ENCODE measurements around the gene NGEF. TPM values are rescaled to one million over a fixed set of nuclear protein-coding genes. Genes with fewer than 3 reads are reported as not detected.

NGEF gene
- polyA plus RNA-seq, 3 donors: not detected

GRCh38 chr2:233003658-233004555 lies 9.1 kb downstream of the NGEF start:
- TF ChIP-seq, protein P1, sequence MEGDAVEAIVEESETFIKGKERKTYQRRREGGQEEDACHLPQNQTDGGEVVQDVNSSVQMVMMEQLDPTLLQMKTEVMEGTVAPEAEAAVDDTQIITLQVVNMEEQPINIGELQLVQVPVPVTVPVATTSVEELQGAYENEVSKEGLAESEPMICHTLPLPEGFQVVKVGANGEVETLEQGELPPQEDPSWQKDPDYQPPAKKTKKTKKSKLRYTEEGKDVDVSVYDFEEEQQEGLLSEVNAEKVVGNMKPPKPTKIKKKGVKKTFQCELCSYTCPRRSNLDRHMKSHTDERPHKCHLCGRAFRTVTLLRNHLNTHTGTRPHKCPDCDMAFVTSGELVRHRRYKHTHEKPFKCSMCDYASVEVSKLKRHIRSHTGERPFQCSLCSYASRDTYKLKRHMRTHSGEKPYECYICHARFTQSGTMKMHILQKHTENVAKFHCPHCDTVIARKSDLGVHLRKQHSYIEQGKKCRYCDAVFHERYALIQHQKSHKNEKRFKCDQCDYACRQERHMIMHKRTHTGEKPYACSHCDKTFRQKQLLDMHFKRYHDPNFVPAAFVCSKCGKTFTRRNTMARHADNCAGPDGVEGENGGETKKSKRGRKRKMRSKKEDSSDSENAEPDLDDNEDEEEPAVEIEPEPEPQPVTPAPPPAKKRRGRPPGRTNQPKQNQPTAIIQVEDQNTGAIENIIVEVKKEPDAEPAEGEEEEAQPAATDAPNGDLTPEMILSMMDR (IDR thresholded peaks at IDR 0.05): no peak
- H3K9me3 ChIP-seq (replicated peaks in 1 of 2; ENCODE audit: control insufficient read depth in 1 of 2, insufficient read depth in 1 of 2, low read length in 2 of 2): no peaks in the 10 kb centered on the region
- Mint-ChIP-seq H3K27me3 (ENCODE audit: low read depth in 3 of 3) (peaks cover 0 to 12% (median 2%) of the 10 kb centered on the region in 3 donors), H3K9me3 (peaks cover 0 to 5% (median 0%) of the 10 kb centered on the region in 7 donors), H3K4me1 (no peaks in the 10 kb centered on the region), H3K4me3 (peak overlapping the region in 1 of 2 donors; percentile 0), H3K27ac (no peak overlapping the region), H3K36me3 (no peaks in the 10 kb centered on the region)
- H3K9ac ChIP-seq (ENCODE audit: insufficient read depth, low read length, poor library complexity, severe bottlenecking): no peak overlapping the region
- no peak overlapping the region for H2AFZ ChIP-seq (ENCODE audit: insufficient read depth, low read depth, low read length, poor library complexity, severe bottlenecking)
- H3K4me2 ChIP-seq (replicated peaks; ENCODE audit: extremely low read depth, low read length, poor library complexity, severe bottlenecking): no peak overlapping the region
- H3K27me3 ChIP-seq (ENCODE audit: control insufficient read depth in 2 of 2, insufficient read depth in 2 of 2, low read length in 2 of 2): no peaks in the 10 kb centered on the region
- H3K79me2 ChIP-seq (ENCODE audit: insufficient read depth, low read length): no peaks in the 10 kb centered on the region
- no peak overlapping the region for H3K27ac ChIP-seq (ENCODE audit: low read depth in 1 of 2, low read length in 2 of 2)
- 95% methylated on average over 7 of the region's 9 CpGs for WGBS (ENCODE audit: insufficient coverage)
- H3K36me3 ChIP-seq (replicated peaks in 1 of 2; ENCODE audit: control insufficient read depth in 1 of 2, insufficient read depth in 2 of 2, low read length in 2 of 2): no peaks in the 10 kb centered on the region
- no peak overlapping the region for H3K4me3 ChIP-seq (replicated peaks in 1 of 3; ENCODE audit: low read depth in 2 of 3, low read length in 3 of 3)
- intact Hi-C loops (cut with micrococcal nuclease): no loop called here
- no peaks in the 10 kb centered on the region for H4K20me1 ChIP-seq (ENCODE audit: insufficient read depth, low read length)
- H3K4me1 ChIP-seq (ENCODE audit: control insufficient read depth in 1 of 2, insufficient read depth in 2 of 2, low read length in 2 of 2): no peaks in the 10 kb centered on the region
- DNase-seq: no peak

DNA sequence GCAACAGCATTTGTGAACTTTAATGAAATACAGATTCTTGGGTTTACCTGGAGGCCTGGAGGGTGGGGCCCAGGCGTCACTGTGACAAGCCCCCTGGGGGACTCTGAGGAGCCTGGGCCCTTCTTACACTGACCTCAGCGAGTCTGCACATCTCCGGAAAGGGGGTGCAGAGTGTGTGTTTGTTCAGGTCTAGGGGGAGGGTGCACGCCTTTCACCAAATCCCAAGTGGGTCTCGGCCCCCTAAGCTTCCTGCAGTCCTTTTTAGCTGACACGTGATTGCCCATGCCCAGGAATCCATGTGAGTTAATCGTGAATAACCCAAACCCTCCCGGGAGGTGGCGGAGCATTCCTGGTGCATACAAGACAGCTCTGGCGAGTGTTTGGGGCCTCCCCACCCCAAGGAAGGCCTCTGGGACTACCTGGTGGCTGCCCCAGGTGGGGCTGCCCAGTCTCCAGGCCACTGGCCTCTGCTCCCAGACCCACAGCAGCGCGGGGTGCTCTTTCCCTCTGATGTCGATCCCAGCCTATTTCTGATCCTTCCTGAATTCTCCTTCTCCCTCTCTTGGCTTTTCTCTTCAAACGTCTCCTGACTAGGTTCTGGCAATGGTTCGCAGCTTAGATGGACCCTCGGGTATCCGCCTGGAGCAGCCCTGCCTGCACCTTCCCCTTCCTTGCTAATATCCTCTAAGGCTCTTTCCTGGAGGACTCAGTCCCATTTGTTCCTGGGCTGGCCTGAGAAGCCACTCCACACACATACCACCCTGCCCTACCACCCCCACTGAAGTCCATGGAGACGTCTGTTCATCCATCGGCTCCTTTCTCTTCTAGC lies 10.0 kb downstream of the NGEF start:
- Mint-ChIP-seq H3K4me1 (no peaks in the 10 kb centered on the region), H3K9me3 (peaks cover 0 to 5% (median 0%) of the 10 kb centered on the region in 7 donors), H3K27ac (no peak overlapping the region), H3K4me3 (no peak overlapping the region), H3K27me3 (ENCODE audit: low read depth in 3 of 3) (peaks cover 0 to 10% (median 2%) of the 10 kb centered on the region in 3 donors), H3K36me3 (no peaks in the 10 kb centered on the region)
- WGBS (ENCODE audit: insufficient coverage): 92% methylated on average over 17 of the region's 19 CpGs
- intact Hi-C loops (cut with micrococcal nuclease): no loop called here
- Histone ChIP-seq H3K27me3 (ENCODE audit: control insufficient read depth in 2 of 2, insufficient read depth in 2 of 2, low read length in 2 of 2) (no peaks in the 10 kb centered on the region), H2AFZ (ENCODE audit: insufficient read depth, low read depth, low read length, poor library complexity, severe bottlenecking) (no peak overlapping the region), H4K20me1 (ENCODE audit: insufficient read depth, low read length) (no peaks in the 10 kb centered on the region), H3K9ac (ENCODE audit: insufficient read depth, low read length, poor library complexity, severe bottlenecking) (no peak overlapping the region), H3K4me1 (ENCODE audit: control insufficient read depth in 1 of 2, insufficient read depth in 2 of 2, low read length in 2 of 2) (no peaks in the 10 kb centered on the region), H3K4me2 (replicated peaks; ENCODE audit: extremely low read depth, low read length, poor library complexity, severe bottlenecking) (no peak overlapping the region), H3K9me3 (replicated peaks in 1 of 2; ENCODE audit: control insufficient read depth in 1 of 2, insufficient read depth in 1 of 2, low read length in 2 of 2) (no peaks in the 10 kb centered on the region), H3K4me3 (replicated peaks in 1 of 3; ENCODE audit: low read depth in 2 of 3, low read length in 3 of 3) (no peak overlapping the region), H3K79me2 (ENCODE audit: insufficient read depth, low read length) (no peaks in the 10 kb centered on the region), H3K27ac (ENCODE audit: low read depth in 1 of 2, low read length in 2 of 2) (no peak overlapping the region), H3K36me3 (replicated peaks in 1 of 2; ENCODE audit: control insufficient read depth in 1 of 2, insufficient read depth in 2 of 2, low read length in 2 of 2) (no peaks in the 10 kb centered on the region)
- TF ChIP-seq, protein P1 (IDR thresholded peaks at IDR 0.05): no peak
- no peak for DNase-seq

Data from CD14-positive monocyte (primary cell).